ENCODE data around the gene SLC24A2. TPM values are rescaled to one million over a fixed set of nuclear protein-coding genes. Genes with fewer than 3 reads are reported as not detected.

SLC24A2 gene
- total and polyA plus RNA-seq, 2 of the 8 experiments (the other 6 are each of a cell fraction or from before 2014, with no cell fraction given): 2.8 to 6.5 TPM

DNA sequence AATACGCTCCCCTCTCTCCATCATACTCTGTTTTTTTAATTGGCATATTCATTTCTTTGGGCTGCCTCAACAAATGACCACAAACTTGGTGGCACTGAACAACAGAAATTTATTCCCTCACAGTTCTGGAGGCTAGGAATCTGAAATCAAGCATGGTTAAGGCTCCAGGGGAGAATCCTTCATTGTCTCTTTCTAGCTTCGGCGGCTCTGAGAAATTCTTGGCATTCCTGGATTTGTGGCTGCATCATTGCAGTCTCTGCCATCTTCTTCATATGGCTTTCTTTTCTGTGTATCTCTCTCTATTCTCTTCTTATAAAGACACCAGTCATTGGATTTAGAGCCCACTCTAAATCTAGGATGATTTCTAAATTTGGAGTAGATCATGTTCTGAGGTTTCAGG, 10.9 kb upstream of the SLC24A2 start:
- H3K79me1 ChIP-seq (ENCODE audit: low read depth, low read length): no peaks in the 10 kb centered on the region
- FAIRE-seq: peak; percentile 94
- no peak for TF ChIP-seq CBX5 (IDR thresholded peaks at IDR 0.05; ENCODE audit: low read depth, low read length)
- TF ChIP-seq, protein P1, sequence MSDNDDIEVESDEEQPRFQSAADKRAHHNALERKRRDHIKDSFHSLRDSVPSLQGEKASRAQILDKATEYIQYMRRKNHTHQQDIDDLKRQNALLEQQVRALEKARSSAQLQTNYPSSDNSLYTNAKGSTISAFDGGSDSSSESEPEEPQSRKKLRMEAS (IDR thresholded peaks at IDR 0.05): peak; percentile 8; the same call in 1 of the 2 replicates
- TF ChIP-seq TEAD4 (IDR thresholded peaks at IDR 0.05; ENCODE audit: low read depth, low read length): peak; percentile 99
- TF ChIP-seq CHD1 (IDR thresholded peaks at IDR 0.05; ENCODE audit: low read depth, low read length): no peak
- TF ChIP-seq EP300 (IDR thresholded peaks at IDR 0.05; ENCODE audit: borderline replicate concordance in 1 of 2, low read depth in 2 of 2, low read length in 2 of 2): peak in 1 of 2 experiments; percentile 39; a peak in 1 of 3 replicates
- no peak for TF ChIP-seq CBX8 (IDR thresholded peaks at IDR 0.05; ENCODE audit: borderline replicate concordance, low read depth, low read length)
- TF ChIP-seq HDAC2 (IDR thresholded peaks at IDR 0.05; ENCODE audit: borderline replicate concordance in 1 of 2, low read depth in 2 of 2, low read length in 2 of 2): 0 out of 4 replicates have a peak, but pooled peaks of 1 of the 2 experiments have one; percentile 41
- peak; percentile 47; the same call in 1 of the 2 replicates for TF ChIP-seq SP1 (IDR thresholded peaks at IDR 0.05; ENCODE audit: low read depth, low read length)
- TF ChIP-seq, protein P2, sequence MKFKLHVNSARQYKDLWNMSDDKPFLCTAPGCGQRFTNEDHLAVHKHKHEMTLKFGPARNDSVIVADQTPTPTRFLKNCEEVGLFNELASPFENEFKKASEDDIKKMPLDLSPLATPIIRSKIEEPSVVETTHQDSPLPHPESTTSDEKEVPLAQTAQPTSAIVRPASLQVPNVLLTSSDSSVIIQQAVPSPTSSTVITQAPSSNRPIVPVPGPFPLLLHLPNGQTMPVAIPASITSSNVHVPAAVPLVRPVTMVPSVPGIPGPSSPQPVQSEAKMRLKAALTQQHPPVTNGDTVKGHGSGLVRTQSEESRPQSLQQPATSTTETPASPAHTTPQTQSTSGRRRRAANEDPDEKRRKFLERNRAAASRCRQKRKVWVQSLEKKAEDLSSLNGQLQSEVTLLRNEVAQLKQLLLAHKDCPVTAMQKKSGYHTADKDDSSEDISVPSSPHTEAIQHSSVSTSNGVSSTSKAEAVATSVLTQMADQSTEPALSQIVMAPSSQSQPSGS (IDR thresholded peaks at IDR 0.05; ENCODE audit: low read length): 0 out of 2 replicates have a peak, but pooled peaks have one; percentile 62

More for the DNA sequence above, 10.9 kb upstream of the SLC24A2 start:
- POLR2A ChIA-PET (ENCODE audit: partially characterized antibody): interaction anchor here (1.4 to 1.7 kb wide), 2 partner anchors 11 to 12 kb away, joined by 5 to 6 read pairs; no protein-coding TSS in a partner anchor
- Histone ChIP-seq H3K23me2 (ENCODE audit: low read depth, low read length) (peaks cover 3% of the 10 kb centered on the region; the same call in 1 of the 2 replicates), H3K4ac (replicated peaks; ENCODE audit: insufficient read length, low read depth, low read length) (peak overlapping the region; percentile 3), H2BK120ac (replicated peaks; ENCODE audit: low read depth, low read length) (peak overlapping the region; percentile 69), H2BK5ac (ENCODE audit: low read depth, low read length) (peak overlapping the region; percentile 82; the same call in 1 of the 2 replicates), H3K9ac (replicated peaks in 1 of 4; ENCODE audit: extremely low read depth in 1 of 4, low read depth in 3 of 4, low read length in 3 of 4) (no peak overlapping the region), H3K4me1 (replicated peaks in 1 of 4; ENCODE audit: control insufficient read depth in 3 of 4, insufficient read depth in 4 of 4, low read length in 3 of 4) (peaks cover 2 to 18% (median 13%) of the 10 kb centered on the region in 4 experiments; a peak in 6 of 7 replicates), H4K20me1 (replicated peaks in 1 of 2; ENCODE audit: control insufficient read depth in 1 of 2, insufficient read depth in 2 of 2, low read length in 2 of 2) (no peaks in the 10 kb centered on the region), H2AK5ac (ENCODE audit: low read depth, low read length) (no peak overlapping the region), H3K27me3 (replicated peaks in 1 of 4; ENCODE audit: control insufficient read depth in 3 of 4, extremely low read depth in 1 of 4, insufficient read depth in 3 of 4, low read length in 3 of 4) (no peaks in the 10 kb centered on the region), H3K79me2 (ENCODE audit: control insufficient read depth in 1 of 2, insufficient read depth in 2 of 2, low read length in 2 of 2) (no peaks in the 10 kb centered on the region), H4K8ac (ENCODE audit: extremely low read depth, insufficient read depth, low read length) (no peak overlapping the region), H2BK20ac (ENCODE audit: low read length) (peak overlapping the region; percentile 11; the same call in 1 of the 2 replicates), H4K91ac (replicated peaks; ENCODE audit: insufficient read length, low read length) (peak overlapping the region; percentile 81), H2BK12ac (ENCODE audit: low read depth, low read length) (peak overlapping the region; percentile 62; the same call in 1 of the 2 replicates), H3K36me3 (ENCODE audit: control insufficient read depth in 2 of 4, insufficient read depth in 4 of 4, low read length in 3 of 4) (no peaks in the 10 kb centered on the region; a peak in 1 of 8 replicates), H2AFZ (ENCODE audit: low read length) (no peak overlapping the region), H3K18ac (ENCODE audit: extremely low read depth, low read length) (no peak overlapping the region), H4K5ac (ENCODE audit: insufficient read length, low read depth, low read length) (no peak overlapping the region), H3K4me2 (ENCODE audit: insufficient read depth in 1 of 2, low read depth in 2 of 2, low read length in 2 of 2) (peak overlapping the region in 1 of 2 experiments; percentile 37; a peak in 1 of 4 replicates), H3K14ac (ENCODE audit: insufficient read length) (no peak overlapping the region), H3K23ac (ENCODE audit: insufficient read length) (no peak overlapping the region), H3K27ac (ENCODE audit: low read depth, low read length) (no peak overlapping the region), H2BK15ac (ENCODE audit: low read length) (no peak overlapping the region), H3K56ac (replicated peaks; ENCODE audit: insufficient read length, low read depth, low read length) (no peak overlapping the region), H3K9me3 (ENCODE audit: insufficient read depth in 2 of 2, low read depth in 1 of 2, low read length in 1 of 2) (no peaks in the 10 kb centered on the region), H3K4me3 (ENCODE audit: extremely low read depth in 1 of 4, insufficient read depth in 2 of 4, low read depth in 3 of 4, low read length in 4 of 4) (no peak overlapping the region; a peak in 1 of 8 replicates)
- no peak for DNase-seq (ENCODE audit: low read depth in 1 of 2, low spot score in 2 of 2)
- CTCF ChIA-PET (ENCODE audit: partially characterized antibody): interaction anchor here (1.5 kb wide), 1 partner anchor 12 kb away, joined by 6 read pairs; the partner anchor contains the start of gene SLC24A2
- WGBS, 2 experiments (ENCODE audit: extremely low coverage in 1 of 2, insufficient coverage in 1 of 2, insufficient read length in 1 of 2, insufficient replicate concordance in 2 of 2, low coverage in 1 of 2, low lambda C conversion rate in 2 of 2, missing lambda C conversion rate in 1 of 2): 37% methylated on average over 3 of the region's 3 CpGs; no CpG with 5 or more reads in 1 of the 2 experiments
